Measurements from ENCODE around the gene RREB1. TPM values are rescaled to one million over a fixed set of nuclear protein-coding genes. Genes with fewer than 3 reads are reported as not detected.

RREB1 gene
- total and polyA plus RNA-seq, 2 donors (not counting 3 experiments of a cell fraction or from before 2014, with no cell fraction given): 3.7 to 33.0 TPM

DNA sequence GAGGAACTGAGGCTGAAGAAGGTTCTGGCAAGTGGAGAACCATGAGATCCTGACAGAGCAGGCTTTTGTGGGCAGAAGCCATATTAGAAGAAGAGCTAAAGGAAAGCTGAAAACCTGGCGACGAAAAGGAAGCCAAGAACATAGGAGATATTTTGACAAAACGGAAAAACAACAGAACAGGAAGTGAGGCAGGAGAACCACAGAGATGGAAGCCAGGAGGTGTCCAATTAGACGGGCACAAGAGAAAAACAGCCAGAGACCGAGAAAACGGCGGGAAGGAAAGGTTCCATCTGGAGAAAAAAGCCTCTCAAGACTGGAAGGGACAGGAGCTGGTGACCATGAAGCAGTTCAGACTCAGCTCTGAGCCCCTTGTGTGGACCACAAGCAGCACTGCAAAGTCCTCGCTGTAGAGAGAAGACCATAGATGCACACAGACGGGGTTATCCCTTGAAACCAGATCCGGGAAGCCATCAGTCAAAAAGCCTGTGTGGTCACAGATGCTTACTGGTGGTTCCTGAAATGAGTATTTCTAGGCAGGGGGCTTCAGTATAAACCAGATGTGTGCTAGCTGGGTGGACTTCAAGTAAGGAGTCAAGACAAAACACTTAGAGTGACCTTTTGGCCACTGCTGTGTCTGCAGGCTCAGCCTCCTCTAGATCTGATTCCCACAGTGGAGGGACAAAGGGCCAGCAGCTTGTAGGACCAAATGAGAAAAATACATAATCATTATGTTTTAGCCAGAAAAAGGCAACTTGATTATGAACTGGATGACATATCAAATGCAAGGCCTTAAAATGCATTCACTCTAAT is 174.5 kb downstream of the RREB1 start:
- FAIRE-seq: no peak
- TF ChIP-seq POLR2A (IDR thresholded peaks at IDR 0.05; ENCODE audit: low read depth, low read length): no peak
- TF ChIP-seq GATA2 (IDR thresholded peaks at IDR 0.05; ENCODE audit: insufficient read depth, insufficient read length, low read depth, low read length): no peak
- no peak for TF ChIP-seq FOS (IDR thresholded peaks at IDR 0.05; ENCODE audit: borderline replicate concordance, insufficient read depth, low read length)
- TF ChIP-seq, protein P1, sequence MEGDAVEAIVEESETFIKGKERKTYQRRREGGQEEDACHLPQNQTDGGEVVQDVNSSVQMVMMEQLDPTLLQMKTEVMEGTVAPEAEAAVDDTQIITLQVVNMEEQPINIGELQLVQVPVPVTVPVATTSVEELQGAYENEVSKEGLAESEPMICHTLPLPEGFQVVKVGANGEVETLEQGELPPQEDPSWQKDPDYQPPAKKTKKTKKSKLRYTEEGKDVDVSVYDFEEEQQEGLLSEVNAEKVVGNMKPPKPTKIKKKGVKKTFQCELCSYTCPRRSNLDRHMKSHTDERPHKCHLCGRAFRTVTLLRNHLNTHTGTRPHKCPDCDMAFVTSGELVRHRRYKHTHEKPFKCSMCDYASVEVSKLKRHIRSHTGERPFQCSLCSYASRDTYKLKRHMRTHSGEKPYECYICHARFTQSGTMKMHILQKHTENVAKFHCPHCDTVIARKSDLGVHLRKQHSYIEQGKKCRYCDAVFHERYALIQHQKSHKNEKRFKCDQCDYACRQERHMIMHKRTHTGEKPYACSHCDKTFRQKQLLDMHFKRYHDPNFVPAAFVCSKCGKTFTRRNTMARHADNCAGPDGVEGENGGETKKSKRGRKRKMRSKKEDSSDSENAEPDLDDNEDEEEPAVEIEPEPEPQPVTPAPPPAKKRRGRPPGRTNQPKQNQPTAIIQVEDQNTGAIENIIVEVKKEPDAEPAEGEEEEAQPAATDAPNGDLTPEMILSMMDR (IDR thresholded peaks at IDR 0.05; ENCODE audit: extremely low read depth in 1 of 2, insufficient read depth in 1 of 2, low read depth in 1 of 2, low read length in 2 of 2): no peak
- no peak for TF ChIP-seq MYC (IDR thresholded peaks at IDR 0.05; ENCODE audit: low read depth, low read length)
- TF ChIP-seq, protein P2, sequence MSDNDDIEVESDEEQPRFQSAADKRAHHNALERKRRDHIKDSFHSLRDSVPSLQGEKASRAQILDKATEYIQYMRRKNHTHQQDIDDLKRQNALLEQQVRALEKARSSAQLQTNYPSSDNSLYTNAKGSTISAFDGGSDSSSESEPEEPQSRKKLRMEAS (IDR thresholded peaks at IDR 0.05; ENCODE audit: insufficient read depth, insufficient read length): no peak
- TF ChIP-seq POLR2AphosphoS5 (IDR thresholded peaks at IDR 0.05; ENCODE audit: insufficient read depth, low read depth, low read length): no peak
- TF ChIP-seq EZH2 (IDR thresholded peaks at IDR 0.05; ENCODE audit: borderline replicate concordance, low read depth, low read length, severe bottlenecking): no peak
- dilution Hi-C loops (cut with MboI; ENCODE audit: extremely low pct_ligation_motif_present, low sequenced_read_pairs): no loop called here
- Histone ChIP-seq H3K9me1 (replicated peaks; ENCODE audit: control insufficient read depth, extremely low read depth, insufficient read depth, low read length) (no peaks in the 10 kb centered on the region), H3K27me3 (ENCODE audit: control insufficient read depth in 2 of 2, insufficient read depth in 2 of 2, low read length in 2 of 2) (no peaks in the 10 kb centered on the region), H3K4me3 (replicated peaks in 1 of 3; ENCODE audit: insufficient read depth in 1 of 3, low read depth in 1 of 3, low read length in 3 of 3) (no peak overlapping the region), H3K27ac (ENCODE audit: insufficient read depth, low read depth, low read length) (no peak overlapping the region), H3K4me1 (ENCODE audit: control insufficient read depth, extremely low read depth, insufficient read depth, low read length) (no peaks in the 10 kb centered on the region), H3K36me3 (ENCODE audit: control insufficient read depth in 2 of 2, extremely low read depth in 1 of 2, insufficient read depth in 2 of 2, low read length in 2 of 2) (peaks cover 2 to 3% of the 10 kb centered on the region in 2 experiments), H2AFZ (ENCODE audit: low read depth, low read length) (no peak overlapping the region), H3K4me2 (ENCODE audit: insufficient read depth, low read length) (no peak overlapping the region), H4K20me1 (replicated peaks; ENCODE audit: control insufficient read depth, extremely low read depth, insufficient read depth, low read length) (no peaks in the 10 kb centered on the region), H3K9ac (replicated peaks; ENCODE audit: extremely low read depth, insufficient read depth, low read length) (no peak overlapping the region), H3K79me2 (ENCODE audit: control insufficient read depth, insufficient read depth, low read length) (no peaks in the 10 kb centered on the region), H3K9me3 (replicated peaks; ENCODE audit: control insufficient read depth, insufficient read depth, low read length) (no peaks in the 10 kb centered on the region)
- CTCF ChIA-PET: interaction anchor here (1.4 kb wide), 1 partner anchor 586 kb away, joined by 3 read pairs; no protein-coding TSS in a partner anchor
- POLR2A ChIA-PET: no interaction called here
- no TSS peak for BruUV-seq (replicated peaks)
- DNase-seq (ENCODE audit: low read depth, low spot score): no peak
- intact Hi-C loops (cut with micrococcal nuclease): no loop called here

Data from endothelial cell of umbilical vein (primary cell).